ENCODE data around the gene GNB4.

GRCh38 chr3:179418610-179419009 is 32.7 kb downstream of the GNB4 start:
- TF ChIP-seq, protein P1, sequence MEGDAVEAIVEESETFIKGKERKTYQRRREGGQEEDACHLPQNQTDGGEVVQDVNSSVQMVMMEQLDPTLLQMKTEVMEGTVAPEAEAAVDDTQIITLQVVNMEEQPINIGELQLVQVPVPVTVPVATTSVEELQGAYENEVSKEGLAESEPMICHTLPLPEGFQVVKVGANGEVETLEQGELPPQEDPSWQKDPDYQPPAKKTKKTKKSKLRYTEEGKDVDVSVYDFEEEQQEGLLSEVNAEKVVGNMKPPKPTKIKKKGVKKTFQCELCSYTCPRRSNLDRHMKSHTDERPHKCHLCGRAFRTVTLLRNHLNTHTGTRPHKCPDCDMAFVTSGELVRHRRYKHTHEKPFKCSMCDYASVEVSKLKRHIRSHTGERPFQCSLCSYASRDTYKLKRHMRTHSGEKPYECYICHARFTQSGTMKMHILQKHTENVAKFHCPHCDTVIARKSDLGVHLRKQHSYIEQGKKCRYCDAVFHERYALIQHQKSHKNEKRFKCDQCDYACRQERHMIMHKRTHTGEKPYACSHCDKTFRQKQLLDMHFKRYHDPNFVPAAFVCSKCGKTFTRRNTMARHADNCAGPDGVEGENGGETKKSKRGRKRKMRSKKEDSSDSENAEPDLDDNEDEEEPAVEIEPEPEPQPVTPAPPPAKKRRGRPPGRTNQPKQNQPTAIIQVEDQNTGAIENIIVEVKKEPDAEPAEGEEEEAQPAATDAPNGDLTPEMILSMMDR (IDR thresholded peaks at IDR 0.05), result no peak
- TF ChIP-seq POLR2A (IDR thresholded peaks at IDR 0.05), result no peak

Data from gastroesophageal sphincter (tissue), 3 donors.